Transverse colon (tissue), 4 donors: ENCODE measurements around the gene SPDYE2. TPM values are rescaled to one million over a fixed set of nuclear protein-coding genes. Genes with fewer than 3 reads are reported as not detected.
"Not testable (repeated sequence)": the region's sequence is repeated elsewhere in the genome, so short reads cannot be mapped to it uniquely, and the experiment has no call there.

Experiments used
- DNase-seq: peaks from one replicate; pipeline ENCODE4 v3.0.0-alpha.2; 2019
- H3K27ac ChIP-seq, 4 donors: fragments of 200-600 bp; sonication (generic); 2 replicates each; pipeline ENCODE4 v1.5.1; 2016 to 2018; ENCODE audit warnings: inconsistent platforms in 4 of 4
- H3K27me3 ChIP-seq: fragments of 200-600 bp; sonication (generic); 2 replicates; pipeline ENCODE4 v1.5.1; 2017; ENCODE audit warnings: inconsistent platforms
- H3K36me3 ChIP-seq, 4 donors: fragments of 200-600 bp; sonication (generic); 2 replicates each; pipeline ENCODE4 v1.5.1; 2017 to 2019; ENCODE audit warnings: inconsistent platforms in 4 of 4
- H3K4me1 ChIP-seq, 4 donors: fragments of 200-600 bp; sonication (generic); 2 replicates each; pipeline ENCODE4 v1.5.1; 2017 to 2020; ENCODE audit warnings: inconsistent platforms in 4 of 4
- H3K4me3 ChIP-seq, 4 donors: fragments of 200-600 bp; sonication (generic); 1 replicate in 1 of 4; 2 replicates in 3 of 4; pipeline versions ENCODE4 v1.5.1 to v1.6.1; 2017 to 2019; ENCODE audit warnings: inconsistent platforms in 4 of 4
- H3K9me3 ChIP-seq, 2 donors: fragments of 200-600 bp; sonication (generic); 2 replicates each; pipeline ENCODE4 v1.5.1; 2017 to 2019; ENCODE audit warnings: inconsistent platforms in 2 of 2
- WGBS, 2 donors: methylation state at CpG; one replicate each; pipeline ENCODE4 v1.1.5; 2018; ENCODE audit warnings: low coverage in 1 of 2; 5-methylcytosine and 5-hydroxymethylcytosine counted together
- in situ Hi-C, 4 donors: fragments of 200-750 bp; cut with MboI; loops; one replicate each; pipeline versions ENCODE4 v1.15.0 to v1.15.1; 2017; ENCODE audit warnings: low sequenced_read_pairs in 3 of 4, low pct_ligation_motif_present in 1 of 4, low pct_unique_long_range_greater_than_20kb in 1 of 4
- intact Hi-C: fragments of 100-400 bp; cut with DNase I; formaldehyde crosslinking; loops from one replicate; pipeline ENCODE4 v1.15.1; 2023; ENCODE audit warnings: low total_unique reads
- total RNA-seq, 4 donors: library from RNA; depleted of rRNA; stranded (reverse); fragments of >200 nt; gene quantifications; one replicate each; pipeline ENCODE4 v1.1.0, GENCODE V29; 2016

The SPDYE2 gene
- total RNA-seq = not detected

- no CpG with 5 or more reads among the region's 6 CpGs for WGBS, 2 donors
- H3K9me3 ChIP-seq, H3K4me1 ChIP-seq, in situ Hi-C loops, DNase-seq, H3K27me3 ChIP-seq, H3K36me3 ChIP-seq, H3K4me3 ChIP-seq, H3K27ac ChIP-seq, intact Hi-C loops: not testable (repeated sequence)
These were observed at the start of gene SPDYE2 for GRCh38 chr7:102550808-102551422. Gene SPDYE2, plus strand, starts transcription at chr7:102551226. Its CDS starts 2,030 bp downstream, at chr7:102553256.

GRCh38 chr7:102503141-102503540 lies 47.9 kb upstream of the SPDYE2 start:
- H3K36me3 ChIP-seq, H3K27me3 ChIP-seq, intact Hi-C loops, H3K9me3 ChIP-seq, DNase-seq, in situ Hi-C loops, H3K4me3 ChIP-seq, H3K4me1 ChIP-seq, H3K27ac ChIP-seq: not testable (repeated sequence)
- WGBS, 2 donors = no CpG with 5 or more reads among the region's 12 CpGs

GRCh38 chr7:102505298-102506185 lies 45.5 kb upstream of the SPDYE2 start:
- H3K4me1 ChIP-seq, H3K27me3 ChIP-seq, H3K4me3 ChIP-seq, in situ Hi-C loops, H3K27ac ChIP-seq, H3K36me3 ChIP-seq, H3K9me3 ChIP-seq, intact Hi-C loops: not testable (repeated sequence)
- peak; percentile 5 for DNase-seq
- WGBS, 2 donors = 83% methylated on average over 5 of the region's 24 CpGs; no CpG with 5 or more reads in 1 of the 2 donors

GRCh38 chr7:102507410-102508088 lies 43.5 kb upstream of the SPDYE2 start:
- WGBS, 2 donors = 100% methylated on average over 2 of the region's 8 CpGs; no CpG with 5 or more reads in 1 of the 2 donors
- peak; percentile 6 for DNase-seq
- H3K4me1 ChIP-seq, intact Hi-C loops, in situ Hi-C loops, H3K36me3 ChIP-seq, H3K9me3 ChIP-seq, H3K27ac ChIP-seq, H3K4me3 ChIP-seq, H3K27me3 ChIP-seq: not testable (repeated sequence)

GRCh38 chr7:102510575-102510974 lies 40.5 kb upstream of the SPDYE2 start:
- H3K4me1 ChIP-seq, H3K4me3 ChIP-seq, in situ Hi-C loops, intact Hi-C loops, H3K36me3 ChIP-seq, H3K27ac ChIP-seq, H3K9me3 ChIP-seq, H3K27me3 ChIP-seq, DNase-seq: not testable (repeated sequence)
- 78% methylated on average over 4 of the region's 8 CpGs; no CpG with 5 or more reads in 1 of the 2 donors for WGBS, 2 donors

GRCh38 chr7:102511860-102512522 lies 39.0 kb upstream of the SPDYE2 start:
- DNase-seq, H3K36me3 ChIP-seq, in situ Hi-C loops, H3K4me3 ChIP-seq, intact Hi-C loops, H3K9me3 ChIP-seq, H3K4me1 ChIP-seq, H3K27me3 ChIP-seq, H3K27ac ChIP-seq: not testable (repeated sequence)
- WGBS, 2 donors = no CpG with 5 or more reads among the region's 30 CpGs

- H3K36me3 ChIP-seq, H3K27me3 ChIP-seq, H3K9me3 ChIP-seq, intact Hi-C loops, H3K4me1 ChIP-seq, in situ Hi-C loops: not testable (repeated sequence)
- Histone ChIP-seq H3K27ac (peak overlapping the region; percentile 32 to 85 (median 72)), H3K4me3 (peak overlapping the region in 1 of 4 donors; percentile 1)
- 47% methylated on average over 5 of the region's 5 CpGs; no CpG with 5 or more reads in 1 of the 2 donors for WGBS, 2 donors
- DNase-seq = peak; percentile 8
These were observed 38.3 kb upstream of the SPDYE2 start for GRCh38 chr7:102512642-102513221.

GRCh38 chr7:102514881-102515721 lies 35.9 kb upstream of the SPDYE2 start:
- DNase-seq, intact Hi-C loops, H3K36me3 ChIP-seq, H3K4me1 ChIP-seq, in situ Hi-C loops, H3K27me3 ChIP-seq, H3K4me3 ChIP-seq, H3K27ac ChIP-seq, H3K9me3 ChIP-seq: not testable (repeated sequence)
- no CpG with 5 or more reads among the region's 15 CpGs for WGBS, 2 donors

GRCh38 chr7:102515889-102516288 lies 35.1 kb upstream of the SPDYE2 start:
- intact Hi-C loops, H3K4me1 ChIP-seq, H3K36me3 ChIP-seq, H3K9me3 ChIP-seq, DNase-seq, in situ Hi-C loops, H3K4me3 ChIP-seq, H3K27me3 ChIP-seq, H3K27ac ChIP-seq: not testable (repeated sequence)
- WGBS, 2 donors = no CpG with 5 or more reads among the region's 3 CpGs
